ENCODE measurements around the gene ADAM19.

- TF ChIP-seq, protein P1, sequence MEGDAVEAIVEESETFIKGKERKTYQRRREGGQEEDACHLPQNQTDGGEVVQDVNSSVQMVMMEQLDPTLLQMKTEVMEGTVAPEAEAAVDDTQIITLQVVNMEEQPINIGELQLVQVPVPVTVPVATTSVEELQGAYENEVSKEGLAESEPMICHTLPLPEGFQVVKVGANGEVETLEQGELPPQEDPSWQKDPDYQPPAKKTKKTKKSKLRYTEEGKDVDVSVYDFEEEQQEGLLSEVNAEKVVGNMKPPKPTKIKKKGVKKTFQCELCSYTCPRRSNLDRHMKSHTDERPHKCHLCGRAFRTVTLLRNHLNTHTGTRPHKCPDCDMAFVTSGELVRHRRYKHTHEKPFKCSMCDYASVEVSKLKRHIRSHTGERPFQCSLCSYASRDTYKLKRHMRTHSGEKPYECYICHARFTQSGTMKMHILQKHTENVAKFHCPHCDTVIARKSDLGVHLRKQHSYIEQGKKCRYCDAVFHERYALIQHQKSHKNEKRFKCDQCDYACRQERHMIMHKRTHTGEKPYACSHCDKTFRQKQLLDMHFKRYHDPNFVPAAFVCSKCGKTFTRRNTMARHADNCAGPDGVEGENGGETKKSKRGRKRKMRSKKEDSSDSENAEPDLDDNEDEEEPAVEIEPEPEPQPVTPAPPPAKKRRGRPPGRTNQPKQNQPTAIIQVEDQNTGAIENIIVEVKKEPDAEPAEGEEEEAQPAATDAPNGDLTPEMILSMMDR (IDR thresholded peaks at IDR 0.05), result no peak
- no peak for TF ChIP-seq POLR2A (IDR thresholded peaks at IDR 0.05)
Observed at GRCh38 chr5:157506981-157507780, 68.4 kb downstream of the ADAM19 start.
